Measurements from ENCODE around the gene PARP4.
"Not testable (repeated sequence)": the region's sequence is repeated elsewhere in the genome, so short reads cannot be mapped to it uniquely, and the experiment has no call there.

The PARP4 gene

GRCh38 chr13:24505256-24505655 lies 7.3 kb downstream of the PARP4 start:
- DNase-seq: no peak

DNA sequence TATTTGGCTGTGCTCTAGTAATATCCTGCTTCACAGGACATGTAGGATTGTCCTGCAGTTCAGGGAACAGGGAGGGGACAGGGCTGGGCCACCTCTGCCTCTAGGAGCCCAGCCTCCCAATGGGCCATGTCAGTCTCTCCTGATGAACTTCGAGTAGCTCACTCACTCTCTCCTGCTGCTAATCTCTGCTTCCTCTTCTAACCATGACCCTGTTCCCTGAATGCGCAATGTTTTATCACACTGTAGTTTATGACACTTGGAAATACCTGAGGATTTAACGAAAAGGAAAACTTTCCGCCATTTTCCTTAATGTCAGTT lies 9.2 kb downstream of the PARP4 start:
- no peak for DNase-seq

GRCh38 chr13:24502533-24503378 lies 9.8 kb downstream of the PARP4 start:
- no peak for DNase-seq

DNA sequence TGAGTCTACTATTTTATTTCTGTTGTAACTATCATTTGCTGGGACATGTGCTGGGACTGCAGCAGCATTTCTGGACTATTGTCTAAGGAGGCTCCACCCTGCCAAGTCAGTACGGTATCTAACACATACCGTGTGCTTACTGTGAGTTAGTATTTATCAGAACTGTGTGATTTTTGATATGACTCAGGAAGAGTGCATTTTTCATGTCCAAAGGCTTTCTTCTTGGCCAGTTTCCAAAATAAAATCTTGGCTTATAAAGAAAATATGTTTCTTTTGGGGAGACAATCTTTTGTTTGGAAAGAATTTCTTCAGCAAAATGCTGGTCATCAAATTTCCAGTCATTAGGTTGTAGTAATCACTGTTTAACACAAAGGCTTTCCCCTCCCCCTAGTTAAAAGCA lies 11.6 kb downstream of the PARP4 start:
- no peak for DNase-seq

- DNase-seq: no peak
These were observed 14.8 kb downstream of the PARP4 start for GRCh38 chr13:24497742-24498141.

DNA sequence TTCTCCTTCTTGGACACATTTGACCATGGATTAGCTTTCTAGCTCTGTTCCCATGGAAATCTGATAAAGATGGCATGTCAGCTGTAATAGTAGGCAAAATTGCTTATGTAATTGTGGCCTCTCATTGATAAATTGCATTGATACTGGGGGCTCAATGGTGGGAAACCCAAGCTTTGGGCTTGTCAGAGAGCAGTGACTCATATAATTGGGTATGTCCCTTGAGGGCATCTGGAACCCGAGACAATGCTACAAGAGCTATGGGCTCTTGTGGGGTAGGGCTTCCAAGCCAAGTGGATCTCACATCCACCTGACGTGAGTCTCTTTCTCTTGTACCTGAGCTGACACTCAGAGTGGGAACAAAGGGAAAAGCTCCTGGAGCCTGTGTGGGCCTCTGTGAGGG lies 16.3 kb downstream of the PARP4 start:
- DNase-seq: not testable (repeated sequence)

DNA sequence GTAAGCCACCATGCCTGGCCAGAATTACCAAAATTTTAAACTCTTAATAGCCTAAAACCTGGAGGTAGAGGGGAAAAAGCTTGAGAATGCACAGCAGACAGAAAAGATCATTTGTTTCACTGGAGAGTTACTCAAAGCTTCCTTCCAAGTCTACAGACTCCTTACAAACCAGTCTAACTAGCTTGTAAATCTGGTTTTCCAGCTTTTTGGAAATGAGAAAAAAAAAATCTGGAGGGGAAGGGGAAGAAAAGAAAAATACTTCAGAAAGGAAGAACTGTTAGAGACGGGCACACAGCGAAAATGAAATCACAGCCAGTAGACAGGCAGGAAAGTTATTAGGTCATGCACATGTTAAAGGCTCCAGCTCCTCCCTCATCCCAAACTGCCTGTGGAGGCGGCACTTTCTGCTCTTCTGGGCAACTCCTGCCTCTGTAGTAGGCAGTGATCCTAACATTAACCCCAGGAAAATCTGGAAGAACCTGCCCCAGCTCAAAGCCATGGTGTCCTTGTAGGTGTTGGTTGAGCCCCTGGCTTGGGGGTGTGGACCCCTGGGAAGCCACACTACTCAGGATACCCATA lies 17.3 kb downstream of the PARP4 start:
- no peak for DNase-seq

GRCh38 chr13:24493356-24493755 lies 19.2 kb downstream of the PARP4 start:
- no peak for DNase-seq

- no peak for DNase-seq
These were observed 20.7 kb downstream of the PARP4 start for GRCh38 chr13:24491845-24492244.

DNA sequence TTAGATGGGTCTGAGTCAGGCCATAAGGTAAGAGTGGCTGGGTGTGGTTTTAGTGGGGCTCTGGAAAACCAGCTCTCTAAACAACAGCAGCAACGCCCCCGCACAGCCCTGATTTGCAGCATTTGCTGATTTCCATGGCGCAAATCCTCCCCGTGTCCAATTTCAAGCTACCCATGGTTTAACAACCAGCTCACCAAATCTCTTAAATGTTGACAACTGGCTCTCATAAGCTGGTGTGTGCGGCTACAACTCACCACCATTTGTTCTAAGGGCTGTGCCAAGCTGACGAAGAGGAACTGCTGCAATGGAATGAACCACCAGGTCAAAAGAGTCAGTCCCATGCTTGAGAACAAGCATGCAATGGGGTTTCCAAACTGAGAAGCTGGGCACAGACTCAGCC lies 22.9 kb downstream of the PARP4 start:
- no peak for DNase-seq

DNA sequence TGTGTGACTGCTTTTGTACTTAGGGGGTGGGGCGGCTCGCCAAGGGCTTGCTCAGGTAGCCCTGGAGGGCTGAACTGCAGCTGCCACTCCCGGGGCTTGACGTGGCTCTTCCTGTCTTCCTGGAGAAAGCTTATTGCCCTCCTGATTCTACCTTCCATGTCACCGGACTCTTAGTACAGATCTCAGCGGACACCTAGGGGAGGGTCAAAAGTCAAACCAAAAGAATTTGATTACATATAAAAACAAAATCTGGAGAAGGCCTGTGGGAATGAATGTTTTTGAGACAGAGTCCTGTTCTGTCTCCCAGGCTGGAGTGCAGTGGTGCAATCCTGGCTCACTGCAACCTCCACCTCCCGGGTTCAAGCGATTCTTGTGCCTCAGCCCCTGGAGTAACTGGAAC lies 24.5 kb downstream of the PARP4 start:
- not testable (repeated sequence) for DNase-seq

GRCh38 chr13:24486017-24486657 lies 26.4 kb downstream of the PARP4 start:
- not testable (repeated sequence) for DNase-seq

- no peak for DNase-seq
These were observed 38.9 kb downstream of the PARP4 start for GRCh38 chr13:24473686-24474085.

DNA sequence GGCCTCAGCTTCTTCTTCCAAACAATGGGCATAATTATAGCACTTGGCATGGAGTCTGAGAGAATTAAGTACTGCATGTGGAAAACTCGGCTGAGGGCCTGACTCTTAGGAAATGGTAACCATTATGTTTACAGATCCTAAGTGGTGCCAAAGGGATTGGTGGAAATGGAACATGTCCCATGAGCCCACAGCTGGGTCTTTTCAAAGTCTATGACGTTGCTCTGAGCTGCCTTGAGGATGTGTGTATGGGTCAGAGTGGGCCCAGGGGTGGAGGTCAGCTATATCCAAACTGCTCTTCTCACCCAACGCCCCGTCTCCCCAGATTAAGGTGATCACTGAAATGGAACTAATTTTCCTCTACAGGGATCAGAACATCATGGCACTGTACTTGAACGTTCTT lies 40.4 kb downstream of the PARP4 start:
- DNase-seq: not testable (repeated sequence)

GRCh38 chr13:24463078-24463477 lies 49.5 kb downstream of the PARP4 start:
- no peak for DNase-seq

GRCh38 chr13:24460256-24460655 lies 52.3 kb downstream of the PARP4 start:
- DNase-seq: no peak

DNA sequence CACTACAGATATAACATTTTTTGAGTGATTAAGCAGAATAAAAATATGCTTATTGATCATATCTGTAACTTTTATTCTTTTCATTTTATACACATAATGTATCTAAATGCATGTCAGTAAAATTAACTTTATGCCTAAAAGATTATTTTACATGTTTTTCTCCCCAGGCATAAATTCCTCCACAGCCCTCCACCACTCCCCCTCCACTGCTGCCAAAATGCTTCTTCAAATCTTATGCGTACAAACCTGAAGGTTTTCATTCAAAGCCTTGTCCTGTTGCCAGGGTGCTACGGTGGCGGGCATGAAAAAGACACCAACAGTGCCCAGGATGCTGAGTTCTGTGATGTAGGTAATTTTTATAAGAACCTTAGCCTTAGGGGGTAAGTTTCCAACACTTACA lies 52.9 kb downstream of the PARP4 start:
- DNase-seq: no peak

GRCh38 chr13:24459234-24459633 lies 53.3 kb downstream of the PARP4 start:
- DNase-seq: no peak

GRCh38 chr13:24458736-24459135 lies 53.8 kb downstream of the PARP4 start:
- no peak for DNase-seq

DNA sequence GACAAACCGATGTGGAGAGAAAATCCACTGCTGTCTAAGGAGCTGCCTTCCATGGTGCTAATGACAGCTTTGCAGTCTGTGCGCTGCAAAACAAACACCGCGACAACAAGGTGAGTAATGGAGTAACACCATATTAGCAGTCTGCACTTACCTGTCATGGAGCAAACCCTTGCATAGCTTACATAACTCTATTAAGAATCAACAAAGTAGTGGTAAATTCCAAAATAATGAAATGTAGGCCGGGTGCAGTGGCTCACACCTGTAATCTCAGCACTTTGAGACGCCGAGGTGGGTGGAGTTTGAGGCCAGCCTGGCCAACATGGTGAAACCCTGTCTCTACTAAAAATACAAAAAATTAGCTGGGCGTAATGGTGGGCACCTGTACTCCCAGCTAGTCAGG lies 56.2 kb downstream of the PARP4 start:
- DNase-seq: no peak

DNA sequence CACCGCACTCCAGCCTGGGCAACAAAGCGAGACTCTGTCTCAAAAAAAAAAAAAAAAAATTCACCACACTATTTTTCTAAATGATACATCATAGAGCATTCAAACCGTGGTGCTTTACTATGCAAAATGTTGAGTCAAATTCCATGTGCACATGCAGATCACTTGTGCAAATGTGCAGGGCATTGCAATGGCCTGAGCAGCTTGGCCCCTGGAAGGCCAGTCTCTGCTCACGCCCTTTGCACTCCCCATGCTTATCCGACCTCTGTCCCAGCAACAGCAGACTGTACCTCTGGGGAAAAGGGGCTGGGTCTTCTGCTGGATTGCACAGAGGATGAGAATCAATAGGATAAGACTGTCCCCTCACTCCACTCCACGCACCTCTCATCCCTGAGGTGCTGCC lies 58.5 kb downstream of the PARP4 start:
- DNase-seq: no peak

DNA sequence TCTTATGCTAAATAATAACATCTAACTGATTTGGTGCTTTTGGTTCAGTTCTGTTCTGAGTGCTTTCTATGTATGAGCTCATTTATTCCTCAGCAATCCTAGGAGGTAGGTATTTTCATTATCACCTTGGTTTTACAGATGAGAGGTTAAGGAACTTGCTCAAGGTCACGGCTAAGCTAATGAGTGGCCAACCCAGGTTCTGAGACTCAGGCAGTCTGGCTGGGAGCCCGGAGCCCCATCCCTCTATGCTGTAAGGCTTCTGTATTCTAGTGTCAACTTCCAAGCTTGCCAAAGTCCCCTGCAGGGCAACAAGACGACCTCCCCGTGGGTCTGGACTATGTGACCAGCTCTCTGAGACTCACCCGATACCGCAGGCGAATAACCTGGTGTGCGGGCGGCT lies 60.5 kb downstream of the PARP4 start:
- DNase-seq: no peak

- no peak for DNase-seq
These were observed 62.0 kb downstream of the PARP4 start for GRCh38 chr13:24450530-24450929.

- DNase-seq: not testable (repeated sequence)
These were observed 67.7 kb downstream of the PARP4 start for GRCh38 chr13:24444851-24445250.

All from Kasumi-1 (cell line).